ENCODE measurements around the gene MEX3D. TPM values are rescaled to one million over a fixed set of nuclear protein-coding genes. Genes with fewer than 3 reads are reported as not detected.

MEX3D gene
- total RNA-seq, 1 donor = 27.6 TPM

- TF ChIP-seq CTCF (IDR thresholded peaks at IDR 0.05; ENCODE audit: insufficient read depth, low read length) = no peak
- DNase-seq (ENCODE audit: low read depth) = no peak
- no peak overlapping the region for H3K4me3 ChIP-seq (ENCODE audit: low read depth, low read length)
Measured at GRCh38 chr19:1518471-1518870, 49.7 kb downstream of the MEX3D start.

- no peak for DNase-seq (ENCODE audit: low read depth)
- no peak for TF ChIP-seq CTCF (IDR thresholded peaks at IDR 0.05; ENCODE audit: insufficient read depth, low read length)
- no peak overlapping the region for H3K4me3 ChIP-seq (ENCODE audit: low read depth, low read length)
Measured at GRCh38 chr19:1516395-1516753, 51.8 kb downstream of the MEX3D start.

GRCh38 chr19:1514986-1515721 is 53.0 kb downstream of the MEX3D start:
- DNase-seq (ENCODE audit: low read depth) = no peak
- TF ChIP-seq CTCF (IDR thresholded peaks at IDR 0.05; ENCODE audit: insufficient read depth, low read length) = no peak
- no peak overlapping the region for H3K4me3 ChIP-seq (ENCODE audit: low read depth, low read length)

GRCh38 chr19:1514295-1514661 is 53.8 kb downstream of the MEX3D start:
- DNase-seq (ENCODE audit: low read depth) = no peak
- H3K4me3 ChIP-seq (ENCODE audit: low read depth, low read length) = no peak overlapping the region
- TF ChIP-seq CTCF (IDR thresholded peaks at IDR 0.05; ENCODE audit: insufficient read depth, low read length) = no peak

GRCh38 chr19:1513499-1514294 is 54.4 kb downstream of the MEX3D start:
- peak overlapping the region; percentile 76 for H3K4me3 ChIP-seq (ENCODE audit: low read depth, low read length)
- TF ChIP-seq CTCF (IDR thresholded peaks at IDR 0.05; ENCODE audit: insufficient read depth, low read length) = peak; percentile 69
- DNase-seq (ENCODE audit: low read depth) = peak; percentile 52

- peak within 1 kb of the TSS; percentile 76 for H3K4me3 ChIP-seq (ENCODE audit: low read depth, low read length)
- TF ChIP-seq CTCF (IDR thresholded peaks at IDR 0.05; ENCODE audit: insufficient read depth, low read length) = peak; percentile 1
- DNase-seq (ENCODE audit: low read depth) = peak; percentile 42
Measured at GRCh38 chr19:1512671-1513498, 55.2 kb downstream of the MEX3D start, which contains the start of gene ADAMTSL5. ADAMTSL5 (minus strand) TSS chr19:1513019; CDS start chr19:1510943, 2,076 bp downstream.

Measured in fibroblast of the aortic adventitia (primary cell).